ENCODE results near the gene RASGRP1.

- TF ChIP-seq CTCF (IDR thresholded peaks at IDR 0.05; ENCODE audit: low read length) (no peak), EZH2 (IDR thresholded peaks at IDR 0.05; ENCODE audit: borderline replicate concordance, low read length) (no peak)
These were observed 99.9 kb downstream of the RASGRP1 start for GRCh38 chr15:38464675-38465074.
